Memory B cell (primary cell): ENCODE data around the gene COG5.
"Not testable (repeated sequence)": the region's sequence is repeated elsewhere in the genome, so short reads cannot be mapped to it uniquely, and the experiment has no call there.

Experiments
- ATAC-seq: fragments of 150-1000 bp; cut with Tn5 transposase; 2 replicates; pipeline ENCODE4 v1.10.0; 2021; ENCODE audit warnings: low read depth, mild to moderate bottlenecking, moderate library complexity
- DNase-seq, 2 donors: peaks; one replicate each; pipeline ENCODE4 v3.0.0; 2022; ENCODE audit warnings: low spot score in 2 of 2
- H3K27ac Mint-ChIP-seq: one replicate; pipeline ENCODE4 v1.8.0; 2022; ENCODE audit warnings: mild to moderate bottlenecking, moderate library complexity, mixed read lengths
- H3K27me3 Mint-ChIP-seq: one replicate; pipeline ENCODE4 v1.8.0; 2022; ENCODE audit warnings: mixed read lengths
- H3K36me3 Mint-ChIP-seq: one replicate; pipeline ENCODE4 v1.8.0; 2022; ENCODE audit warnings: mild to moderate bottlenecking, mixed read lengths
- H3K4me1 Mint-ChIP-seq: one replicate; pipeline ENCODE4 v1.8.0; 2022; ENCODE audit warnings: mixed read lengths
- H3K4me3 Mint-ChIP-seq: one replicate; pipeline ENCODE4 v1.8.0; 2022; ENCODE audit warnings: mild to moderate bottlenecking, moderate library complexity, mixed read lengths
- H3K9me3 Mint-ChIP-seq: one replicate; pipeline ENCODE4 v1.8.0; 2022; ENCODE audit warnings: mixed read lengths

COG5 gene

DNA sequence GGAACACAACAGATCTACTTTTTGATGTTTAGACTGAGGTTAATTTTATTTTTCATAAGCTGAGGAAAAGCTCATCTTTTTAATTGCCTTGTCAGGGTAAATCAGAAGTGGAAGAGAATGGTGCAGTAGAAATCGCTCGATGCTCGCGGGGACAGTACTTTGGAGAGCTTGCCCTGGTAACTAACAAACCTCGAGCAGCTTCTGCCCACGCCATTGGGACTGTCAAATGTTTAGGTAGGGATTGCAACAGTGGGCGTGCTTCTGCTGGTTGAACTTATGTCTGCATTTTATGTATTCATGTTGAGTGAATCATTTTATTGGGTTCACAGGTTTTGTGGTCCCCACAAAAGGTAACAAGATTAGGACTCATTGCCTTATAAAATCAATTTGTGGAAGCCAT, 406.6 kb downstream of the COG5 start:
- Mint-ChIP-seq H3K27ac (no peak overlapping the region), H3K4me3 (no peak overlapping the region), H3K4me1 (no peaks in the 10 kb centered on the region), H3K9me3 (no peaks in the 10 kb centered on the region), H3K27me3 (peaks cover 2% of the 10 kb centered on the region), H3K36me3 (no peaks in the 10 kb centered on the region)
- ATAC-seq (no peak), DNase-seq (no peak)

DNA sequence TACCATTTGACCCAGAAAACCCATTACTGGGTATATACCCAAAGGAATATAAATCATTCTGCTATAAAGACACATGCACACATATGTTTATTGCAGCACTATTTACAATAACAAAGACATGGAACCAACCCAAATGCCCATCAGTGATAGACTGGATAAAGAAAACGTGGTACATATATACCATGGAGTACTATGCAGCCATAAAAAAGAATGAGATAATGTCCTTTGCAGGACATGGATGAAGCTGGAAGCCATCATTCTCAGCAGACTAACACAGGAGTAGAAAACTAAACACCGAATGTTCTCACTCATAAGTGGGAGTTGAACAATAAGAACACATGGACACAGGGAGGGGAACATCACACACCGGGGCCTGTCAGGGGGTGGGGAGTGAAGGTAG, 408.0 kb downstream of the COG5 start:
- H3K9me3 Mint-ChIP-seq, ATAC-seq, DNase-seq, H3K27me3 Mint-ChIP-seq, H3K27ac Mint-ChIP-seq, H3K4me3 Mint-ChIP-seq, H3K4me1 Mint-ChIP-seq, H3K36me3 Mint-ChIP-seq: not testable (repeated sequence)

DNA sequence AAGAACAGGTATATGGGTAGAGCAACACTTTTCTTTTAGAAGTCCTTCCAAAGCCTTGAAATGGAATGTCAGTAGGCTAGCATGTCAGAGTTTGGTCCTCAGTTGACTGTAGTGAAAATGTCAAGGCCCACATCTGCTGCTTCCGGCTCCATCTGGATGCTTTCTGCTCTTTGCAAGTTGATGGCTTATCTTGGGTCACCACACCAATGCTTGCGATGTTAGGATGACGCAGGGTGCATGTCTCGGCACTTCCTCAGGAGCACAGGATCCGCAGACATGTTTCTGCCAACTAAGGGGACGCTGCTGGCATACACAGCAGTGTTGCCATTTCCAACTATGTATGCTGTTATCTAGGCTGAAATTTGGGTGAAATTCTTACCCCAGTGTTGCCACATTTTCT, 408.9 kb downstream of the COG5 start:
- Mint-ChIP-seq H3K36me3 (no peaks in the 10 kb centered on the region), H3K9me3 (no peaks in the 10 kb centered on the region), H3K4me1 (no peaks in the 10 kb centered on the region), H3K4me3 (no peak overlapping the region), H3K27ac (no peak overlapping the region), H3K27me3 (peaks cover 2% of the 10 kb centered on the region)
- ATAC-seq (no peak), DNase-seq (no peak)

DNA sequence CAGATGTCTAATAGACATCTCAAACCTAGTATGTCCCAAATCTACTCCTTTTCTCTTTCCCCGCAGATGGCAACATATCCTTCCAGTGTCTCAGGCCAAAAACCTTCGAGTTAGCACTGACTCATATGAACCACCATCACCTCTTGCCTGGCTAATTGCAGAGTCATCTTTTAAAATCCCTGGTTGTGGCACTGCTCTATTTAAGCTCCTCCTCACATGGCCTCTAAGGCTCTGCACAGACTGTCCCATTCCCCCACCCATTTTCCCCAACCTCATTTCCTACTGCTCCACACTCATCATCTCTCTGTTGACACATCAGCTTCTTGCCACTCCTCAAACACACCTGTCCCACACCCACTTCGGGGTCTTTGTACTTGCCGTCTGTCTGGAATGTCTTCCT, 411.7 kb downstream of the COG5 start:
- H3K4me3 Mint-ChIP-seq, result no peak overlapping the region
- no peak for ATAC-seq
- no peak overlapping the region for H3K27ac Mint-ChIP-seq
- no peak for DNase-seq
- no peaks in the 10 kb centered on the region for H3K9me3 Mint-ChIP-seq
- H3K36me3 Mint-ChIP-seq, result no peaks in the 10 kb centered on the region
- H3K4me1 Mint-ChIP-seq, result no peaks in the 10 kb centered on the region
- peaks cover 2% of the 10 kb centered on the region for H3K27me3 Mint-ChIP-seq
